ENCODE measurements around the gene POU4F2. TPM values are rescaled to one million over a fixed set of nuclear protein-coding genes. Genes with fewer than 3 reads are reported as not detected.
A peak's percentile ranks its signal among the peaks of the same experiment; 100 is the strongest.
"Not testable (repeated sequence)": the region's sequence is repeated elsewhere in the genome, so short reads cannot be mapped to it uniquely, and the experiment has no call there.

The POU4F2 gene
- total RNA-seq, 1 donor from 2014 or later = 0.59 TPM

GRCh38 chr4:146654687-146655520 is 16.2 kb downstream of the POU4F2 start:
- peaks cover 11% of the 10 kb centered on the region for H3K27me3 Mint-ChIP-seq (ENCODE audit: unreplicated experiment)
- H3K4me3 Mint-ChIP-seq (ENCODE audit: unreplicated experiment) = peak overlapping the region; percentile 85
- no peaks in the 10 kb centered on the region for H3K9me3 Mint-ChIP-seq (ENCODE audit: unreplicated experiment)
- peak overlapping the region; percentile 19 for H3K27ac Mint-ChIP-seq (ENCODE audit: unreplicated experiment)
- DNase-seq (ENCODE audit: low spot score) = peak; percentile 70
- H3K4me1 Mint-ChIP-seq (ENCODE audit: unreplicated experiment) = peaks cover 27% of the 10 kb centered on the region
- no peak for TF ChIP-seq CTCF (IDR thresholded peaks at IDR 0.05; ENCODE audit: unreplicated experiment)
- no peaks in the 10 kb centered on the region for H3K36me3 Mint-ChIP-seq (ENCODE audit: low read depth, unreplicated experiment)

GRCh38 chr4:146655521-146655856 is 16.8 kb downstream of the POU4F2 start:
- Mint-ChIP-seq H3K4me1 (ENCODE audit: unreplicated experiment) (peaks cover 27% of the 10 kb centered on the region), H3K4me3 (ENCODE audit: unreplicated experiment) (peak overlapping the region; percentile 85), H3K27ac (ENCODE audit: unreplicated experiment) (no peak overlapping the region), H3K27me3 (ENCODE audit: unreplicated experiment) (peaks cover 11% of the 10 kb centered on the region), H3K36me3 (ENCODE audit: low read depth, unreplicated experiment) (no peaks in the 10 kb centered on the region), H3K9me3 (ENCODE audit: unreplicated experiment) (no peaks in the 10 kb centered on the region)
- no peak for DNase-seq (ENCODE audit: low spot score)
- no peak for TF ChIP-seq CTCF (IDR thresholded peaks at IDR 0.05; ENCODE audit: unreplicated experiment)

- no peaks in the 10 kb centered on the region for H3K36me3 Mint-ChIP-seq (ENCODE audit: low read depth, unreplicated experiment)
These were observed 22.7 kb downstream of the POU4F2 start for GRCh38 chr4:146661367-146661766.

GRCh38 chr4:146663968-146664311 is 25.2 kb downstream of the POU4F2 start:
- DNase-seq (ENCODE audit: low spot score); H3K4me3 Mint-ChIP-seq (ENCODE audit: unreplicated experiment); H3K9me3 Mint-ChIP-seq (ENCODE audit: unreplicated experiment); H3K36me3 Mint-ChIP-seq (ENCODE audit: low read depth, unreplicated experiment); H3K27ac Mint-ChIP-seq (ENCODE audit: unreplicated experiment); H3K4me1 Mint-ChIP-seq (ENCODE audit: unreplicated experiment); H3K27me3 Mint-ChIP-seq (ENCODE audit: unreplicated experiment): not testable (repeated sequence)

More at GRCh38 chr4:146661367-146661766, 22.7 kb downstream of the POU4F2 start:
- Mint-ChIP-seq H3K27me3 (ENCODE audit: unreplicated experiment) (no peaks in the 10 kb centered on the region), H3K4me3 (ENCODE audit: unreplicated experiment) (no peak overlapping the region), H3K9me3 (ENCODE audit: unreplicated experiment) (no peaks in the 10 kb centered on the region), H3K4me1 (ENCODE audit: unreplicated experiment) (peaks cover 4% of the 10 kb centered on the region), H3K27ac (ENCODE audit: unreplicated experiment) (no peak overlapping the region)
- DNase-seq (ENCODE audit: low spot score) = no peak
- TF ChIP-seq CTCF (IDR thresholded peaks at IDR 0.05; ENCODE audit: unreplicated experiment) = no peak

- DNase-seq (ENCODE audit: low spot score) = no peak
- H3K4me1 Mint-ChIP-seq (ENCODE audit: unreplicated experiment) = no peaks in the 10 kb centered on the region
- TF ChIP-seq CTCF (IDR thresholded peaks at IDR 0.05; ENCODE audit: unreplicated experiment) = no peak
- H3K27ac Mint-ChIP-seq (ENCODE audit: unreplicated experiment) = no peak overlapping the region
- H3K9me3 Mint-ChIP-seq (ENCODE audit: unreplicated experiment) = no peaks in the 10 kb centered on the region
- no peaks in the 10 kb centered on the region for H3K36me3 Mint-ChIP-seq (ENCODE audit: low read depth, unreplicated experiment)
- no peak overlapping the region for H3K4me3 Mint-ChIP-seq (ENCODE audit: unreplicated experiment)
- H3K27me3 Mint-ChIP-seq (ENCODE audit: unreplicated experiment) = no peaks in the 10 kb centered on the region
These were observed 36.3 kb downstream of the POU4F2 start for GRCh38 chr4:146674829-146675570.

Other genes starting within 250 kb of the POU4F2 start
- 11.8 TPM for gene SLC10A7, start 117.0 kb upstream of the POU4F2 start, total RNA-seq (ENCODE audit: unreplicated experiment)

Measured in endothelial cell (in vitro differentiated cells).